A549 (cell line): ENCODE results near the gene TMPRSS2.

Experiments used
- BHLHE40 ChIP-seq: IDR thresholded peaks from 2 replicates; pipeline ENCODE4 v1.6.1; 2012; ENCODE audit warnings: low read depth, low read length, inconsistent platforms
- EP300 ChIP-seq, 2 experiments: fragments of >200 bp; sonication (Bioruptor Twin); formaldehyde crosslinking; IDR thresholded peaks; 2 replicates in 1 of 2; 3 replicates in 1 of 2; pipeline ENCODE4 v1.6.1; 2016 to 2017
- NR3C1 ChIP-seq: fragments of >200 bp; sonication (Bioruptor Twin); formaldehyde crosslinking; IDR thresholded peaks from 3 replicates; pipeline ENCODE4 v1.6.1; 2017
- RFX5 ChIP-seq: fragments of 450-650 bp; IDR thresholded peaks from 2 replicates; pipeline ENCODE4 v1.7.1; 2014; ENCODE audit warnings: antibody characterized with exemption, mild to moderate bottlenecking, moderate library complexity
- TF ChIP-seq, protein P1 (sequence below): fragments of >200 bp; sonication (Bioruptor Twin); formaldehyde crosslinking; IDR thresholded peaks from 3 replicates; pipeline ENCODE4 v1.5.1; 2016

DNA sequence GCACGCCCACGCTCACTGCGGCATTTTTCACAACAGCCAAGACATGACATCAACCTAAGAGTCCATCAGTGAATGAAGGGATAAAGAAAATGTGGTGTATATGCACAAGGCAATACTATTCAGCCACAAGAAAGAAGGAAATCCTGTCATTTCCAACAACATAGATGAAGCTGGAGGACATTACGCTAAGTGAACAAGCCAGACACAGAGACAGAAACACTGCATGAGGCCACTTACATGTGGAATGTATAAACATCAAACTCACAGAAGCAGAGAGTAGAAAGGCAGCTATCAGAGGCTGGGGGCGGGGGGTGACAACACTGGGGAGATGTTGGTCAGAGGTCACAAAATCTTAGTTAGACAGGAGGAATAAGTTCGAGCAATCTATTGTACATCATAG is 20.9 kb downstream of the TMPRSS2 start:
- TF ChIP-seq NR3C1 (no peak), EP300 (IDR thresholded peaks at IDR 0.05) (no peak), BHLHE40 (no peak), RFX5 (no peak)
- TF ChIP-seq, protein P1, sequence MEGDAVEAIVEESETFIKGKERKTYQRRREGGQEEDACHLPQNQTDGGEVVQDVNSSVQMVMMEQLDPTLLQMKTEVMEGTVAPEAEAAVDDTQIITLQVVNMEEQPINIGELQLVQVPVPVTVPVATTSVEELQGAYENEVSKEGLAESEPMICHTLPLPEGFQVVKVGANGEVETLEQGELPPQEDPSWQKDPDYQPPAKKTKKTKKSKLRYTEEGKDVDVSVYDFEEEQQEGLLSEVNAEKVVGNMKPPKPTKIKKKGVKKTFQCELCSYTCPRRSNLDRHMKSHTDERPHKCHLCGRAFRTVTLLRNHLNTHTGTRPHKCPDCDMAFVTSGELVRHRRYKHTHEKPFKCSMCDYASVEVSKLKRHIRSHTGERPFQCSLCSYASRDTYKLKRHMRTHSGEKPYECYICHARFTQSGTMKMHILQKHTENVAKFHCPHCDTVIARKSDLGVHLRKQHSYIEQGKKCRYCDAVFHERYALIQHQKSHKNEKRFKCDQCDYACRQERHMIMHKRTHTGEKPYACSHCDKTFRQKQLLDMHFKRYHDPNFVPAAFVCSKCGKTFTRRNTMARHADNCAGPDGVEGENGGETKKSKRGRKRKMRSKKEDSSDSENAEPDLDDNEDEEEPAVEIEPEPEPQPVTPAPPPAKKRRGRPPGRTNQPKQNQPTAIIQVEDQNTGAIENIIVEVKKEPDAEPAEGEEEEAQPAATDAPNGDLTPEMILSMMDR: no peak
